ENCODE data around the gene HMOX2. TPM values are rescaled to one million over a fixed set of nuclear protein-coding genes. Genes with fewer than 3 reads are reported as not detected.

Gene HMOX2
- total and polyA plus RNA-seq, 4 donors = 37.6 to 57.8 (median 51.3) TPM

DNA sequence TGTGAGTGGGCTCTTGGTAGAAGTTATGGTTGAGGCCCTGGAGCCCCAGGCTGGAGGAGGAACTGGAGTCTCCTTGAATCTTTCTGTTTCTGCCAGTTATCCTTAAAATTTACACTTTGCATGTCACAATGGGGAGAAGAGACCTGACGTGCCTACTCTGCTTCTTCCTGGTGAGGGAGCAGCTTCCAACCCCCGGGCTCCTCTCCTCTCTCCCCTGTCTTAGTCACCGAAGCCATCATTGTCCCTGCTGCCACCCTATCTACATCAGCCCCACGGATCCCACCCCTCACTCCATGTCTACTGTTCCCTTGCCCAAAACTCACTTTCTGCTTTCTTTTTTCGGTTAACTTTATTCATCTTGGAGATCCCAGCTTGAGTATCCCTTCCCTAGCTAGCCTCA, 32.9 kb upstream of the HMOX2 start:
- Histone ChIP-seq H3K4me3 (no peak overlapping the region), H3K9me3 (ENCODE audit: control insufficient read depth in 4 of 4, insufficient read depth in 3 of 4, low read length in 3 of 4) (no peaks in the 10 kb centered on the region), H3K27ac (ENCODE audit: low read depth in 1 of 2, low read length in 1 of 2) (no peak overlapping the region), H3K9ac (ENCODE audit: insufficient read depth in 1 of 2, low read length in 2 of 2) (no peak overlapping the region), H3K27me3 (ENCODE audit: control insufficient read depth in 3 of 3, insufficient read depth in 3 of 3, low read length in 2 of 3) (no peaks in the 10 kb centered on the region), H3K36me3 (ENCODE audit: control insufficient read depth in 4 of 4, insufficient read depth in 4 of 4, low read length in 4 of 4) (peaks cover 37 to 57% (median 48%) of the 10 kb centered on the region in 4 donors), H3K4me1 (ENCODE audit: control insufficient read depth in 5 of 5, insufficient read depth in 5 of 5, low read length in 5 of 5) (no peaks in the 10 kb centered on the region)
- no peak for ATAC-seq (ENCODE audit: insufficient read depth, low FRiP score)
- DNase-seq = no peak
- WGBS, 2 donors = 68 to 83% methylated on average over 5 of the region's 5 CpGs
- TF ChIP-seq, protein P1, sequence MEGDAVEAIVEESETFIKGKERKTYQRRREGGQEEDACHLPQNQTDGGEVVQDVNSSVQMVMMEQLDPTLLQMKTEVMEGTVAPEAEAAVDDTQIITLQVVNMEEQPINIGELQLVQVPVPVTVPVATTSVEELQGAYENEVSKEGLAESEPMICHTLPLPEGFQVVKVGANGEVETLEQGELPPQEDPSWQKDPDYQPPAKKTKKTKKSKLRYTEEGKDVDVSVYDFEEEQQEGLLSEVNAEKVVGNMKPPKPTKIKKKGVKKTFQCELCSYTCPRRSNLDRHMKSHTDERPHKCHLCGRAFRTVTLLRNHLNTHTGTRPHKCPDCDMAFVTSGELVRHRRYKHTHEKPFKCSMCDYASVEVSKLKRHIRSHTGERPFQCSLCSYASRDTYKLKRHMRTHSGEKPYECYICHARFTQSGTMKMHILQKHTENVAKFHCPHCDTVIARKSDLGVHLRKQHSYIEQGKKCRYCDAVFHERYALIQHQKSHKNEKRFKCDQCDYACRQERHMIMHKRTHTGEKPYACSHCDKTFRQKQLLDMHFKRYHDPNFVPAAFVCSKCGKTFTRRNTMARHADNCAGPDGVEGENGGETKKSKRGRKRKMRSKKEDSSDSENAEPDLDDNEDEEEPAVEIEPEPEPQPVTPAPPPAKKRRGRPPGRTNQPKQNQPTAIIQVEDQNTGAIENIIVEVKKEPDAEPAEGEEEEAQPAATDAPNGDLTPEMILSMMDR (IDR thresholded peaks at IDR 0.05; ENCODE audit: control extremely low read depth, extremely low read depth) = no peak

DNA sequence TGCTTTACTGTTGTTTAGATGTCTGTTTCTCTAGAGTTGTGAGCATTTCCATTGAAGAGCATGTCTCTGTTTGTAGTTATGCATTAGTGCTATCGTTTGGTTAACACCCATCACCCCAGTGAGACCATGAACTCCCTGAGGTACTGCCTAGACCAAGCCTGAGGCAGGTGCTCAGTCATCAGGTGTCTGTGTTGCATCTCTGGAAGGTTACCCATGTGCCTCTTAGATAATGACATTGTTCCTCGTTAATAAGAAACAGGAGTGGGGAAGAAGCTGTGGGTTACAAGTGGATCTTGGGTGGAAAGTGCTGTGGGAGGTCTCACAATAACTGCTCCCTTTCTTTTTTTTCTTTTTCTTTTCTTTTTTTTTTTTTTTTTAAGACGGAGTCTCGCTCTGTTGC, 32.2 kb upstream of the HMOX2 start:
- H3K4me1 ChIP-seq (ENCODE audit: control insufficient read depth in 5 of 5, insufficient read depth in 5 of 5, low read length in 5 of 5) = no peaks in the 10 kb centered on the region
- no peak overlapping the region for H3K9ac ChIP-seq (ENCODE audit: insufficient read depth in 1 of 2, low read length in 2 of 2)
- TF ChIP-seq, protein P1 (IDR thresholded peaks at IDR 0.05; ENCODE audit: control extremely low read depth, extremely low read depth) = no peak
- H3K4me3 ChIP-seq = no peak overlapping the region
- H3K27me3 ChIP-seq (ENCODE audit: control insufficient read depth in 3 of 3, insufficient read depth in 3 of 3, low read length in 2 of 3) = no peaks in the 10 kb centered on the region
- ATAC-seq (ENCODE audit: insufficient read depth, low FRiP score) (no peak), DNase-seq (no peak)
- 96 to 99% methylated on average over 4 of the region's 4 CpGs for WGBS, 2 donors
- peaks cover 40 to 59% (median 49%) of the 10 kb centered on the region in 4 donors for H3K36me3 ChIP-seq (ENCODE audit: control insufficient read depth in 4 of 4, insufficient read depth in 4 of 4, low read length in 4 of 4)
- no peak overlapping the region for H3K27ac ChIP-seq (ENCODE audit: low read depth in 1 of 2, low read length in 1 of 2)
- no peaks in the 10 kb centered on the region for H3K9me3 ChIP-seq (ENCODE audit: control insufficient read depth in 4 of 4, insufficient read depth in 3 of 4, low read length in 3 of 4)

- TF ChIP-seq, protein P1 (IDR thresholded peaks at IDR 0.05; ENCODE audit: control extremely low read depth, extremely low read depth) = no peak
- no peak for ATAC-seq (ENCODE audit: insufficient read depth, low FRiP score)
- peaks cover 19 to 59% (median 27%) of the 10 kb centered on the region in 4 donors for H3K36me3 ChIP-seq (ENCODE audit: control insufficient read depth in 4 of 4, insufficient read depth in 4 of 4, low read length in 4 of 4)
Observed at GRCh38 chr16:4450430-4450829, 25.8 kb upstream of the HMOX2 start.

GRCh38 chr16:4450931-4451519, 25.2 kb upstream of the HMOX2 start:
- H3K27me3 ChIP-seq (ENCODE audit: control insufficient read depth in 3 of 3, insufficient read depth in 3 of 3, low read length in 2 of 3) = no peaks in the 10 kb centered on the region
- H3K4me1 ChIP-seq (ENCODE audit: control insufficient read depth in 5 of 5, insufficient read depth in 5 of 5, low read length in 5 of 5) = no peaks in the 10 kb centered on the region
- TF ChIP-seq, protein P1 (IDR thresholded peaks at IDR 0.05; ENCODE audit: control extremely low read depth, extremely low read depth) = no peak
- DNase-seq (no peak), ATAC-seq (ENCODE audit: insufficient read depth, low FRiP score) (no peak)
- no peak overlapping the region for H3K9ac ChIP-seq (ENCODE audit: insufficient read depth in 1 of 2, low read length in 2 of 2)
- peaks cover 22 to 65% (median 31%) of the 10 kb centered on the region in 4 donors for H3K36me3 ChIP-seq (ENCODE audit: control insufficient read depth in 4 of 4, insufficient read depth in 4 of 4, low read length in 4 of 4)
- no peaks in the 10 kb centered on the region for H3K9me3 ChIP-seq (ENCODE audit: control insufficient read depth in 4 of 4, insufficient read depth in 3 of 4, low read length in 3 of 4)
- WGBS, 2 donors = 94 to 96% methylated on average over 14 of the region's 14 CpGs
- no peak overlapping the region for H3K4me3 ChIP-seq
- H3K27ac ChIP-seq (ENCODE audit: low read depth in 1 of 2, low read length in 1 of 2) = no peak overlapping the region

More at GRCh38 chr16:4450430-4450829, 25.8 kb upstream of the HMOX2 start:
- H3K27ac ChIP-seq (ENCODE audit: low read depth in 1 of 2, low read length in 1 of 2) = no peak overlapping the region
- 95 to 96% methylated on average over 14 of the region's 14 CpGs for WGBS, 2 donors
- no peak overlapping the region for H3K4me3 ChIP-seq
- no peaks in the 10 kb centered on the region for H3K9me3 ChIP-seq (ENCODE audit: control insufficient read depth in 4 of 4, insufficient read depth in 3 of 4, low read length in 3 of 4)
- no peaks in the 10 kb centered on the region for H3K4me1 ChIP-seq (ENCODE audit: control insufficient read depth in 5 of 5, insufficient read depth in 5 of 5, low read length in 5 of 5)
- H3K9ac ChIP-seq (ENCODE audit: insufficient read depth in 1 of 2, low read length in 2 of 2) = no peak overlapping the region
- H3K27me3 ChIP-seq (ENCODE audit: control insufficient read depth in 3 of 3, insufficient read depth in 3 of 3, low read length in 2 of 3) = no peaks in the 10 kb centered on the region
- no peak for DNase-seq
